Measurements from ENCODE around the gene GHDC. TPM values are rescaled to one million over a fixed set of nuclear protein-coding genes. Genes with fewer than 3 reads are reported as not detected.

GHDC gene, protein sequence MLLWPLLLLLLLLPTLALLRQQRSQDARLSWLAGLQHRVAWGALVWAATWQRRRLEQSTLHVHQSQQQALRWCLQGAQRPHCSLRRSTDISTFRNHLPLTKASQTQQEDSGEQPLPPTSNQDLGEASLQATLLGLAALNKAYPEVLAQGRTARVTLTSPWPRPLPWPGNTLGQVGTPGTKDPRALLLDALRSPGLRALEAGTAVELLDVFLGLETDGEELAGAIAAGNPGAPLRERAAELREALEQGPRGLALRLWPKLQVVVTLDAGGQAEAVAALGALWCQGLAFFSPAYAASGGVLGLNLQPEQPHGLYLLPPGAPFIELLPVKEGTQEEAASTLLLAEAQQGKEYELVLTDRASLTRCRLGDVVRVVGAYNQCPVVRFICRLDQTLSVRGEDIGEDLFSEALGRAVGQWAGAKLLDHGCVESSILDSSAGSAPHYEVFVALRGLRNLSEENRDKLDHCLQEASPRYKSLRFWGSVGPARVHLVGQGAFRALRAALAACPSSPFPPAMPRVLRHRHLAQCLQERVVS
- 9.8 TPM in 2 replicates for total RNA-seq
- polyA plus RNA-seq = 11.2 and 15.8 TPM in 2 replicates
- polyA plus RNA-seq (2011; cell fraction: cytosol; rRNA removed) = 5.1 and 7.6 TPM in 2 replicates
- 16.1 and 17.2 TPM in 2 replicates for polyA plus RNA-seq (2011; cell fraction: nucleus; rRNA removed)
- 5.9 and 12.5 TPM in 2 replicates for polyA plus RNA-seq (2012)
- polyA minus RNA-seq = 8.0 and 11.1 TPM in 2 replicates
- 10.1 TPM for polyA minus RNA-seq (2011; cell fraction: cytosol; rRNA and poly(A)+ RNA removed)
- 4.9 and 6.2 TPM in 2 replicates for polyA minus RNA-seq (2011; cell fraction: nucleus; rRNA and poly(A)+ RNA removed)
- percentile 35 among the genes with signal in this experiment for Bru-seq, nascent RNA
- BruChase-seq, experiment 1, labeled RNA remaining after a 6-hour chase = percentile 46 among the genes with signal in this experiment
- BruChase-seq, experiment 2, labeled RNA remaining after a 2-hour chase = percentile 32 among the genes with signal in this experiment
- long read RNA-seq, partial matches to known transcripts = 1 of 3 reads
- long read RNA-seq, other reads (novel, unspliced or antisense) = 2 of 3 reads

DNA sequence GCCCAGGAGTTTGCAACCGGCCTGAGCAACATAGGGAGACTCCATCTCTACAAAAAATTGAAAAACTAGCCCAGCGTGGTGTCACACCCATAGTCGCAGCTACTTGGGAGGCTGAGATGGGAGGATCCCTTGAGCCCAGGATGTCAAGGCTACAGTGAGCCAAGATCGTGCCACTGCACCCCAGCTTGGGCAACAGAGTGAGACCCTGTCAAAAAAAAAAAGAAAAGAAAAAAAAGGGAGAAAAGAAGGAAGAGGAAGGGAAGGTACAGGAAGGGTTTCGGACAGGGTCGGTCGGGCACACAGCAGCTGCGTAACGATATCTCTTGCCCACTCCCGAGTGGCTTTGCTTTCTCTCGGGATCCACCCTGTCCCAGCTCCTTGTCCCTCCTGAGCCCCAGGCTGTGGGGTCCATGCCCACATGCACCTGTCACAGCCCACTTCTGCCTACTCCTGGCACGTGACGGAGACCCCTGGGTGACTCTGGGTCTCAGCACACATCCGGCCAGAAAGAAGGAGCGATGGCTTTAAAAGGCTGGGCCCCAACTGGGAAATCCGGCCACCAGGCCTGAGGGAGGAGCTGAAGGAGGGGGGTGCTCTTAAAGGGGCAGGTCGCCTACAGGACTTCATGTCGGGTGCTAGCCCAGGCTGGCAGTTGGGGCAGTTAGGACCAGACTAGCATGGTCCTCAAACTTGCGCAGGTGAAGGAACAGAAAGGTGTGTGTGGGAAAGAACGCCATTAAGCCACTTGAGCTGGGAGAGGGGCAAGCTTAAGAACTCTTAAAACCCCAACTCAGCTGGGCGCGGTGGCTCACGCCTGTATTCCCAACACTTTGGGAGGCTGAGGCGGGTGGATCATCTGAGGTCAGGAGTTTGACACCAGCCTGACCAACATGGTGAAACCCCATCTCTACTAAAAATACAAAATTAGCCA is at the start of gene GHDC:
Gene GHDC, minus strand, starts transcription at position 526 of the 931 bp plus-strand sequence. CDS start 913 bp downstream, outside the sequence.
- no peaks in the 10 kb centered on the region for H3K9me3 ChIP-seq (replicated peaks; ENCODE audit: control insufficient read depth, insufficient read depth, low read length)

More for the DNA sequence above, at the start of gene GHDC:
- no peaks in the 10 kb centered on the region for H3K36me3 ChIP-seq (ENCODE audit: control insufficient read depth in 2 of 2, extremely low read depth in 1 of 2, insufficient read depth in 2 of 2, low read length in 2 of 2)
- H3K9me1 ChIP-seq (replicated peaks; ENCODE audit: control insufficient read depth, extremely low read depth, insufficient read depth, low read length) = no peaks in the 10 kb centered on the region
- POLR2A ChIA-PET = interaction anchor here (0.7 kb wide), 1 partner anchor 182 kb away, joined by 3 read pairs; no protein-coding TSS in a partner anchor
- TF ChIP-seq MYC (IDR thresholded peaks at IDR 0.05; ENCODE audit: low read depth, low read length) (no peak), EZH2 (IDR thresholded peaks at IDR 0.05; ENCODE audit: borderline replicate concordance, low read depth, low read length, severe bottlenecking) (no peak), GATA2 (IDR thresholded peaks at IDR 0.05; ENCODE audit: insufficient read depth, insufficient read length, low read depth, low read length) (no peak), POLR2AphosphoS5 (IDR thresholded peaks at IDR 0.05; ENCODE audit: insufficient read depth, low read depth, low read length) (peak; percentile 36), POLR2A (IDR thresholded peaks at IDR 0.05; ENCODE audit: low read depth, low read length) (peak; percentile 57), JUN (IDR thresholded peaks at IDR 0.05; ENCODE audit: borderline replicate concordance, insufficient read depth, insufficient read length, low read depth) (no peak), FOS (IDR thresholded peaks at IDR 0.05; ENCODE audit: borderline replicate concordance, insufficient read depth, low read length) (no peak)
- TF ChIP-seq, protein P1, sequence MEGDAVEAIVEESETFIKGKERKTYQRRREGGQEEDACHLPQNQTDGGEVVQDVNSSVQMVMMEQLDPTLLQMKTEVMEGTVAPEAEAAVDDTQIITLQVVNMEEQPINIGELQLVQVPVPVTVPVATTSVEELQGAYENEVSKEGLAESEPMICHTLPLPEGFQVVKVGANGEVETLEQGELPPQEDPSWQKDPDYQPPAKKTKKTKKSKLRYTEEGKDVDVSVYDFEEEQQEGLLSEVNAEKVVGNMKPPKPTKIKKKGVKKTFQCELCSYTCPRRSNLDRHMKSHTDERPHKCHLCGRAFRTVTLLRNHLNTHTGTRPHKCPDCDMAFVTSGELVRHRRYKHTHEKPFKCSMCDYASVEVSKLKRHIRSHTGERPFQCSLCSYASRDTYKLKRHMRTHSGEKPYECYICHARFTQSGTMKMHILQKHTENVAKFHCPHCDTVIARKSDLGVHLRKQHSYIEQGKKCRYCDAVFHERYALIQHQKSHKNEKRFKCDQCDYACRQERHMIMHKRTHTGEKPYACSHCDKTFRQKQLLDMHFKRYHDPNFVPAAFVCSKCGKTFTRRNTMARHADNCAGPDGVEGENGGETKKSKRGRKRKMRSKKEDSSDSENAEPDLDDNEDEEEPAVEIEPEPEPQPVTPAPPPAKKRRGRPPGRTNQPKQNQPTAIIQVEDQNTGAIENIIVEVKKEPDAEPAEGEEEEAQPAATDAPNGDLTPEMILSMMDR (IDR thresholded peaks at IDR 0.05; ENCODE audit: extremely low read depth in 1 of 2, insufficient read depth in 1 of 2, low read depth in 1 of 2, low read length in 2 of 2) = no peak
- TF ChIP-seq, protein P2, sequence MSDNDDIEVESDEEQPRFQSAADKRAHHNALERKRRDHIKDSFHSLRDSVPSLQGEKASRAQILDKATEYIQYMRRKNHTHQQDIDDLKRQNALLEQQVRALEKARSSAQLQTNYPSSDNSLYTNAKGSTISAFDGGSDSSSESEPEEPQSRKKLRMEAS (IDR thresholded peaks at IDR 0.05; ENCODE audit: insufficient read depth, insufficient read length) = no peak
- H3K4me1 ChIP-seq (ENCODE audit: control insufficient read depth, extremely low read depth, insufficient read depth, low read length) = no peaks in the 10 kb centered on the region
- H3K27ac ChIP-seq (ENCODE audit: insufficient read depth, low read depth, low read length) = no peak within 1 kb of the TSS
- peak within 1 kb of the TSS; percentile 10 for H3K9ac ChIP-seq (replicated peaks; ENCODE audit: extremely low read depth, insufficient read depth, low read length)
- no peaks in the 10 kb centered on the region for H3K79me2 ChIP-seq (ENCODE audit: control insufficient read depth, insufficient read depth, low read length)
- FAIRE-seq = peak; percentile 97
- dilution Hi-C loops (cut with MboI; ENCODE audit: extremely low pct_ligation_motif_present, low sequenced_read_pairs) = no loop called here
- H2AFZ ChIP-seq (ENCODE audit: low read depth, low read length) = peak within 1 kb of the TSS; percentile 94
- peak within 1 kb of the TSS; percentile 22 to 52 (median 46) for H3K4me3 ChIP-seq (replicated peaks in 1 of 3; ENCODE audit: insufficient read depth in 1 of 3, low read depth in 1 of 3, low read length in 3 of 3)
- BruUV-seq (replicated peaks) = TSS peak; percentile 27
- intact Hi-C loops (cut with micrococcal nuclease) = loop anchor here (1.0 kb wide), 1 partner anchor 39 kb away; no protein-coding TSS in a partner anchor
- peak; percentile 77 for DNase-seq (ENCODE audit: low read depth, low spot score)
- no peaks in the 10 kb centered on the region for H4K20me1 ChIP-seq (replicated peaks; ENCODE audit: control insufficient read depth, extremely low read depth, insufficient read depth, low read length)
- no peaks in the 10 kb centered on the region for H3K27me3 ChIP-seq (ENCODE audit: control insufficient read depth in 2 of 2, insufficient read depth in 2 of 2, low read length in 2 of 2)
- CTCF ChIA-PET = interaction anchor here (0.6 to 4.6 kb wide), 11 partner anchors 10 to 213 kb away, joined by 3 to 24 read pairs (median 4); partner anchors contain the start of genes HCRT, KCNH4 and NKIRAS2
- peak within 1 kb of the TSS; percentile 39 for H3K4me2 ChIP-seq (ENCODE audit: insufficient read depth, low read length)

Measured in endothelial cell of umbilical vein (primary cell).